Spleen (tissue), 11 donors: Measurements from ENCODE around the gene RBFOX1. TPM values are rescaled to one million over a fixed set of nuclear protein-coding genes. Genes with fewer than 3 reads are reported as not detected.

Source experiments
- DNase-seq: peaks from one replicate; pipeline ENCODE4 v3.0.0-alpha.2; 2020
- H3K27ac ChIP-seq, 8 donors: fragments of 200-600 bp; sonication (generic) in 7 of 8; 1 replicate in 4 of 8; 2 replicates in 4 of 8; pipeline versions ENCODE4 v1.5.0 to v1.8.0; 2016 to 2021; ENCODE audit warnings: inconsistent platforms in 4 of 8, mild to moderate bottlenecking in 4 of 8, moderate library complexity in 1 of 8
- H3K27me3 ChIP-seq, 7 donors: fragments of 200-600 bp; sonication (generic) in 6 of 7; replicated peaks in 1 of 7; 1 replicate in 4 of 7; 2 replicates in 3 of 7; pipeline versions ENCODE4 v1.5.0 to v1.8.0; 2016 to 2021; ENCODE audit warnings: inconsistent platforms in 3 of 7, mild to moderate bottlenecking in 1 of 7
- H3K36me3 ChIP-seq, 6 donors: fragments of 200-600 bp; sonication (generic) in 5 of 6; 1 replicate in 4 of 6; 2 replicates in 2 of 6; pipeline versions ENCODE4 v1.5.0 to v1.8.0; 2016 to 2021; ENCODE audit warnings: inconsistent platforms in 2 of 6
- H3K4me1 ChIP-seq, 6 donors: fragments of 200-600 bp; sonication (generic) in 5 of 6; 1 replicate in 3 of 6; 2 replicates in 3 of 6; pipeline versions ENCODE4 v1.5.0 to v1.8.0; 2016 to 2021; ENCODE audit warnings: inconsistent platforms in 3 of 6
- H3K4me3 ChIP-seq, 8 donors: fragments of 200-600 bp; sonication (generic) in 7 of 8; 1 replicate in 4 of 8; 2 replicates in 4 of 8; pipeline versions ENCODE4 v1.5.0 to v1.8.0; 2016 to 2021; ENCODE audit warnings: inconsistent platforms in 4 of 8, mild to moderate bottlenecking in 4 of 8, moderate library complexity in 2 of 8
- H3K9me3 ChIP-seq, 8 donors: fragments of 200-600 bp; sonication (generic) in 7 of 8; 1 replicate in 4 of 8; 2 replicates in 4 of 8; pipeline versions ENCODE4 v1.5.0 to v1.8.0; 2016 to 2021; ENCODE audit warnings: inconsistent platforms in 4 of 8
- POLR2A ChIP-seq, 3 donors: fragments of 450-650 bp; IDR thresholded peaks; one replicate each; pipeline ENCODE4 v1.5.1; 2017; ENCODE audit warnings: antibody characterized with exemption in 3 of 3, mild to moderate bottlenecking in 1 of 3
- POLR2AphosphoS5 ChIP-seq, 3 donors: sonication (generic); formaldehyde crosslinking; IDR thresholded peaks; one replicate each; pipeline ENCODE4 v1.5.1; 2017; ENCODE audit warnings: antibody characterized with exemption in 3 of 3
- WGBS, 5 donors: extraction: QIAGEN DNeasy Blood & Tissue Kit in 3 of 5; methylation state at CpG; one replicate each; pipeline versions ENCODE4 v1.1.5 to v1.1.7; 2013 to 2018; 5-methylcytosine and 5-hydroxymethylcytosine counted together
- intact Hi-C: fragments of 100-400 bp; cut with DNase I; formaldehyde crosslinking; loops from one replicate; pipeline ENCODE4 v1.15.0; 2023; ENCODE audit warnings: low total_unique reads
- polyA plus RNA-seq, 3 donors: library from polyadenylated mRNA; stranded (reverse); fragments of 200-250 nt; gene quantifications; one replicate each; pipeline ENCODE4 v1.2.1, GENCODE V29; 2013
- total RNA-seq, 7 donors: library from RNA; depleted of rRNA in 3 of 7; stranded (reverse); fragments of >200 nt in 3 of 7; fragmentation: NEBNext Ultra II Directional in 4 of 7; extraction: Animal tissue kit (Norgen Biotek cat#: 25700) in 4 of 7; gene quantifications; one replicate each; pipeline versions ENCODE4 v1.1.0 to v1.2.1, GENCODE V29; 2016 to 2021
- TF ChIP-seq, protein P1 (sequence below), 11 experiments: fragments of 200-600 bp in 7 of 11; fragments of 450-650 bp in 4 of 11; sonication (generic) in 4 of 11; IDR thresholded peaks in 8 of 11; conservative IDR thresholded peaks in 3 of 11; 1 replicate in 7 of 11; 2 replicates in 4 of 11; pipeline versions ENCODE4 v1.4.0 to v1.8.0; 2016 to 2021; ENCODE audit warnings: antibody characterized with exemption in 11 of 11, inconsistent platforms in 4 of 11, mild to moderate bottlenecking in 1 of 11
- donor health status: healthy with polysubstance abuse.
- donor health status: DM: no; HTN: no; CAD: no; lungs with moderate emphysema.
- donor health status: DM: no; HTN: no; CAD: no.
- donor health status: Bipolar disorder and iron deficiency.
- donor health status: healthy.
- donor health status: DM: no; HTN: no; CAD: no.
- donor health status: DM: yes; HTN: yes; CAD: no.

Gene RBFOX1
- total and polyA plus RNA-seq, 10 donors, result 0.07 to 0.13 TPM; not detected in 8

- intact Hi-C loops, result no loop called here
- H3K9me3 ChIP-seq, result peaks cover 0 to 29% (median 0%) of the 10 kb centered on the region in 8 donors
Observed at GRCh38 chr16:7437843-7438242, 105.2 kb downstream of the RBFOX1 start.

DNA sequence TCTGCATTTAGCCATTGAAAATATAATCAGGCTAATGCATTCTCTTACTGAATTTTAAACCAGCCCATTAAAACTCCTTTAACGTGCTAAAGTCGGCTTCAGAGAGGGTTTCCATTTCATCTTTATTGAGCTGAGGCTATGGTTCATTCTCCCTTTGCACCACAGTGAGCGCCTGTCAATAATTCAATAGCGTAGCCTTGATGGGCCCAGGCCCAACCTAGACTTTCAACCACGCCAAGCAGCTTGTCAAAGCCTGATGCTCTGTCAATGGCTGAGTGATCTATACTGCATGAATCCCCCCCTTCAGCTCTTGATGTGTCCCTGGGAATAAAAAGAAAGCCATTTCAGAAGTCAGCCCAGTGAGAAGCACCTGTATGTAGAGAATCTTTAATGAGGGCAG, 106.0 kb downstream of the RBFOX1 start:
- no peak for DNase-seq
- intact Hi-C loops, result no loop called here
- 75 to 89% (median 84%) methylated on average over 5 of the region's 5 CpGs for WGBS, 5 donors
- H3K36me3 ChIP-seq, result no peaks in the 10 kb centered on the region
- no peak overlapping the region for H3K4me3 ChIP-seq
- H3K27me3 ChIP-seq, result no peaks in the 10 kb centered on the region
- TF ChIP-seq, protein P1, sequence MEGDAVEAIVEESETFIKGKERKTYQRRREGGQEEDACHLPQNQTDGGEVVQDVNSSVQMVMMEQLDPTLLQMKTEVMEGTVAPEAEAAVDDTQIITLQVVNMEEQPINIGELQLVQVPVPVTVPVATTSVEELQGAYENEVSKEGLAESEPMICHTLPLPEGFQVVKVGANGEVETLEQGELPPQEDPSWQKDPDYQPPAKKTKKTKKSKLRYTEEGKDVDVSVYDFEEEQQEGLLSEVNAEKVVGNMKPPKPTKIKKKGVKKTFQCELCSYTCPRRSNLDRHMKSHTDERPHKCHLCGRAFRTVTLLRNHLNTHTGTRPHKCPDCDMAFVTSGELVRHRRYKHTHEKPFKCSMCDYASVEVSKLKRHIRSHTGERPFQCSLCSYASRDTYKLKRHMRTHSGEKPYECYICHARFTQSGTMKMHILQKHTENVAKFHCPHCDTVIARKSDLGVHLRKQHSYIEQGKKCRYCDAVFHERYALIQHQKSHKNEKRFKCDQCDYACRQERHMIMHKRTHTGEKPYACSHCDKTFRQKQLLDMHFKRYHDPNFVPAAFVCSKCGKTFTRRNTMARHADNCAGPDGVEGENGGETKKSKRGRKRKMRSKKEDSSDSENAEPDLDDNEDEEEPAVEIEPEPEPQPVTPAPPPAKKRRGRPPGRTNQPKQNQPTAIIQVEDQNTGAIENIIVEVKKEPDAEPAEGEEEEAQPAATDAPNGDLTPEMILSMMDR (IDR thresholded peaks at IDR 0.05 in 8 of 11, conservative IDR thresholded peaks at IDR 0.05 in 3 of 11), result no peak
- TF ChIP-seq POLR2AphosphoS5 (IDR thresholded peaks at IDR 0.05), result no peak
- TF ChIP-seq POLR2A (IDR thresholded peaks at IDR 0.05), result no peak
- no peaks in the 10 kb centered on the region for H3K4me1 ChIP-seq
- H3K27ac ChIP-seq, result no peak overlapping the region
- H3K9me3 ChIP-seq, result peaks cover 0 to 27% (median 0%) of the 10 kb centered on the region in 8 donors

More at GRCh38 chr16:7437843-7438242, 105.2 kb downstream of the RBFOX1 start:
- Histone ChIP-seq H3K4me3 (no peak overlapping the region), H3K4me1 (no peaks in the 10 kb centered on the region), H3K27ac (no peak overlapping the region), H3K36me3 (no peaks in the 10 kb centered on the region), H3K27me3 (no peaks in the 10 kb centered on the region)
- no peak for TF ChIP-seq POLR2A (IDR thresholded peaks at IDR 0.05)
- no peak for TF ChIP-seq POLR2AphosphoS5 (IDR thresholded peaks at IDR 0.05)
- TF ChIP-seq, protein P1 (IDR thresholded peaks at IDR 0.05 in 8 of 11, conservative IDR thresholded peaks at IDR 0.05 in 3 of 11), result no peak
- 89 to 91% (median 91%) methylated on average over 7 of the region's 7 CpGs for WGBS, 5 donors
- no peak for DNase-seq

DNA sequence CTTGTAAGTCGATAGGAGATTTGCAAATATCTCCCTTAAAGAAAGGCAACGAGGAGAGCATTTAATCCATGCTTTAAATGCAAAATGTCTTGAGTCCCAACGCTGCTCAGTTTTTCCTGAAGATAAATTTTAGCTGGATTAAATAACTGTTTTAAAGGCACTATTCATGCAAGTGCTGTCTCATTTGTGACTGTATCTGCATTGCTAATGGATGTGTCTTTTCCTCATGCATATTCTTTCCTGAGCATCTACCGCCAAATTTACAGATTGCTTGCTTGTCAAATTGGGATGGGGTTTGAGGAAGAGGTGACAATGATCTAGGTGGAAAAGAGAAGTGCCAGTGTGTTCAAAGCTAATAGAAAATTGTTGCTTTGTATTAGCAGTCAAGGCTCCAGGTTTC, 106.9 kb downstream of the RBFOX1 start:
- intact Hi-C loops, result no loop called here
- 43 to 58% (median 46%) methylated on average over 4 of the region's 4 CpGs for WGBS, 5 donors
- TF ChIP-seq, protein P1 (IDR thresholded peaks at IDR 0.05 in 8 of 11, conservative IDR thresholded peaks at IDR 0.05 in 3 of 11), result no peak
- TF ChIP-seq POLR2AphosphoS5 (IDR thresholded peaks at IDR 0.05), result no peak
- no peak for TF ChIP-seq POLR2A (IDR thresholded peaks at IDR 0.05)
- Histone ChIP-seq H3K27me3 (no peaks in the 10 kb centered on the region), H3K36me3 (no peaks in the 10 kb centered on the region), H3K27ac (no peak overlapping the region), H3K9me3 (peaks cover 0 to 27% (median 0%) of the 10 kb centered on the region in 8 donors), H3K4me1 (no peaks in the 10 kb centered on the region), H3K4me3 (no peak overlapping the region)
- no peak for DNase-seq

DNA sequence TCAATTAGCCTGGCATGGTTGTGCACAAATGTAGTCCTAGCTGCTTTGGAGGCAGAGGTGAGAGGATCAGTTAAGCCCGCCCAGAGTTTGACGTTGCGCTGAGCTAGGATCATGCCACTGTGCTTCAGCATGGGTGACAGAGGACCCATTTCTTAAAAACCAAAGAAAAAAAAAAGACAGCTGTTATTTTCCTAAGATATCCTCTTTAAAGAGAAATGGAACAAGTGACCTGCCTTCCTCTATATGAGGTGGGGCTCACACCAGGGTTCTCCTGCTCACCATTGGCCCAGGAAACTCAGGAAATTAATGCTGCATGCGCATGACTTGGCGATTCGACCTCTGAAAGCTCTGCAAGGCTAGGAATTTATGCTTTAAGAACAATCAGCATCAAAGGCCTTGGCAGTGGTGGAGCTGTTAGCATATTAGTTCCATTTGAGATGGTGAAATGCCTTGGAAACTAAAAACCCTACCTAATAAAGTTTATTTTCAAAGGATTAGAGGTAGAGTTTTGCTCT, 108.3 kb downstream of the RBFOX1 start:
- Histone ChIP-seq H3K4me1 (no peaks in the 10 kb centered on the region), H3K27ac (no peak overlapping the region), H3K27me3 (no peaks in the 10 kb centered on the region), H3K9me3 (peaks cover 0 to 18% (median 0%) of the 10 kb centered on the region in 8 donors), H3K36me3 (no peaks in the 10 kb centered on the region), H3K4me3 (no peak overlapping the region)
- 49 to 72% (median 69%) methylated on average over 6 of the region's 6 CpGs for WGBS, 5 donors
- no peak for DNase-seq
- no peak for TF ChIP-seq POLR2AphosphoS5 (IDR thresholded peaks at IDR 0.05)
- TF ChIP-seq, protein P1 (IDR thresholded peaks at IDR 0.05 in 8 of 11, conservative IDR thresholded peaks at IDR 0.05 in 3 of 11), result no peak
- no peak for TF ChIP-seq POLR2A (IDR thresholded peaks at IDR 0.05)
- intact Hi-C loops, result no loop called here
